Transverse colon (tissue), 4 donors: ENCODE data around the gene SLC25A13. TPM values are rescaled to one million over a fixed set of nuclear protein-coding genes. Genes with fewer than 3 reads are reported as not detected.

Experiments used
- DNase-seq: peaks from one replicate; pipeline ENCODE4 v3.0.0-alpha.2; 2019
- H3K27ac ChIP-seq, 4 donors: fragments of 200-600 bp; sonication (generic); 2 replicates each; pipeline ENCODE4 v1.5.1; 2016 to 2018; ENCODE audit warnings: inconsistent platforms in 4 of 4
- H3K27me3 ChIP-seq: fragments of 200-600 bp; sonication (generic); 2 replicates; pipeline ENCODE4 v1.5.1; 2017; ENCODE audit warnings: inconsistent platforms
- H3K36me3 ChIP-seq, 4 donors: fragments of 200-600 bp; sonication (generic); 2 replicates each; pipeline ENCODE4 v1.5.1; 2017 to 2019; ENCODE audit warnings: inconsistent platforms in 4 of 4
- H3K4me1 ChIP-seq, 4 donors: fragments of 200-600 bp; sonication (generic); 2 replicates each; pipeline ENCODE4 v1.5.1; 2017 to 2020; ENCODE audit warnings: inconsistent platforms in 4 of 4
- H3K4me3 ChIP-seq, 4 donors: fragments of 200-600 bp; sonication (generic); 1 replicate in 1 of 4; 2 replicates in 3 of 4; pipeline versions ENCODE4 v1.5.1 to v1.6.1; 2017 to 2019; ENCODE audit warnings: inconsistent platforms in 4 of 4
- H3K9me3 ChIP-seq, 2 donors: fragments of 200-600 bp; sonication (generic); 2 replicates each; pipeline ENCODE4 v1.5.1; 2017 to 2019; ENCODE audit warnings: inconsistent platforms in 2 of 2
- EP300 ChIP-seq: sonication (generic); formaldehyde crosslinking; IDR thresholded peaks from one replicate; pipeline ENCODE4 v1.6.1; 2017; ENCODE audit warnings: antibody characterized with exemption, low read depth
- POLR2A ChIP-seq: fragments of 450-650 bp; IDR thresholded peaks from one replicate; pipeline ENCODE4 v1.6.1; 2016; ENCODE audit warnings: antibody characterized with exemption, mild to moderate bottlenecking, moderate library complexity
- POLR2AphosphoS5 ChIP-seq, 3 donors: sonication (generic); formaldehyde crosslinking; IDR thresholded peaks; one replicate each; pipeline ENCODE4 v1.6.1; 2016; ENCODE audit warnings: antibody characterized with exemption in 3 of 3
- WGBS, 2 donors: methylation state at CpG; one replicate each; pipeline ENCODE4 v1.1.5; 2018; ENCODE audit warnings: low coverage in 1 of 2; 5-methylcytosine and 5-hydroxymethylcytosine counted together
- in situ Hi-C, 4 donors: fragments of 200-750 bp; cut with MboI; loops; one replicate each; pipeline versions ENCODE4 v1.15.0 to v1.15.1; 2017; ENCODE audit warnings: low sequenced_read_pairs in 3 of 4, low pct_ligation_motif_present in 1 of 4, low pct_unique_long_range_greater_than_20kb in 1 of 4
- intact Hi-C: fragments of 100-400 bp; cut with DNase I; formaldehyde crosslinking; loops from one replicate; pipeline ENCODE4 v1.15.1; 2023; ENCODE audit warnings: low total_unique reads
- total RNA-seq, 4 donors: library from RNA; depleted of rRNA; stranded (reverse); fragments of >200 nt; gene quantifications; one replicate each; pipeline ENCODE4 v1.1.0, GENCODE V29; 2016
- TF ChIP-seq, protein P1 (sequence below), 5 experiments: fragments of 200-600 bp in 3 of 5; fragments of 450-650 bp in 2 of 5; sonication (generic) in 3 of 5; IDR thresholded peaks; 1 replicate in 2 of 5; 2 replicates in 3 of 5; pipeline ENCODE4 v1.5.1; 2016 to 2017; ENCODE audit warnings: antibody characterized with exemption in 5 of 5, inconsistent platforms in 3 of 5, mild to moderate bottlenecking in 2 of 5, moderate library complexity in 1 of 5

The SLC25A13 gene
- total RNA-seq, 4 donors from 2014 or later: 7.8 to 68.9 (median 59.6) TPM

DNA sequence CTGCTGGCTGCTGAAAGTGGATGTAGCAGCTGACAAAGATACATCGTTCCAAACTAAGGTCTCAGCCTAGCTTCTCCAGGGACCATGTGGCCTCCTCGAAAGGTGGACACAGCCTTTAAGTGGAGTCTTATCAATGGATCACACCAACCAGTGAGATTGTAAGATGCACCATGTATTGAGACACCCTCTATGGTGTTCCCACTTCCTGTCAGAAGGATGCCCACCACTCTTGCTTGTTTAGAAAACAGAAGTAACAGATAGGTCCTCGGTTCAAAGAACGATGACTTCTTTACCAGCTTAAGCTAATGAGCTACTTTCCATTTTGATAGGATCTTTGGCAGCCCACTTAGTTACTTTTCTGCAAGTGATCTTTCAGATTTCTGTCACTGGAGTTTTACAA is 34.3 kb downstream of the SLC25A13 start:
- Histone ChIP-seq H3K27me3 (no peaks in the 10 kb centered on the region), H3K9me3 (no peaks in the 10 kb centered on the region), H3K4me1 (peaks cover 0 to 21% (median 2%) of the 10 kb centered on the region in 4 donors), H3K4me3 (no peak overlapping the region), H3K27ac (no peak overlapping the region), H3K36me3 (no peaks in the 10 kb centered on the region)
- intact Hi-C loops (no loop called here), in situ Hi-C loops (no loop called here)
- DNase-seq: no peak
- WGBS, 2 donors: 83 to 89% methylated on average over 3 to 4 of the region's 4 CpGs
- TF ChIP-seq POLR2A (no peak), POLR2AphosphoS5 (IDR thresholded peaks at IDR 0.05) (no peak), EP300 (no peak)
- TF ChIP-seq, protein P1, sequence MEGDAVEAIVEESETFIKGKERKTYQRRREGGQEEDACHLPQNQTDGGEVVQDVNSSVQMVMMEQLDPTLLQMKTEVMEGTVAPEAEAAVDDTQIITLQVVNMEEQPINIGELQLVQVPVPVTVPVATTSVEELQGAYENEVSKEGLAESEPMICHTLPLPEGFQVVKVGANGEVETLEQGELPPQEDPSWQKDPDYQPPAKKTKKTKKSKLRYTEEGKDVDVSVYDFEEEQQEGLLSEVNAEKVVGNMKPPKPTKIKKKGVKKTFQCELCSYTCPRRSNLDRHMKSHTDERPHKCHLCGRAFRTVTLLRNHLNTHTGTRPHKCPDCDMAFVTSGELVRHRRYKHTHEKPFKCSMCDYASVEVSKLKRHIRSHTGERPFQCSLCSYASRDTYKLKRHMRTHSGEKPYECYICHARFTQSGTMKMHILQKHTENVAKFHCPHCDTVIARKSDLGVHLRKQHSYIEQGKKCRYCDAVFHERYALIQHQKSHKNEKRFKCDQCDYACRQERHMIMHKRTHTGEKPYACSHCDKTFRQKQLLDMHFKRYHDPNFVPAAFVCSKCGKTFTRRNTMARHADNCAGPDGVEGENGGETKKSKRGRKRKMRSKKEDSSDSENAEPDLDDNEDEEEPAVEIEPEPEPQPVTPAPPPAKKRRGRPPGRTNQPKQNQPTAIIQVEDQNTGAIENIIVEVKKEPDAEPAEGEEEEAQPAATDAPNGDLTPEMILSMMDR (IDR thresholded peaks at IDR 0.05): no peak

DNA sequence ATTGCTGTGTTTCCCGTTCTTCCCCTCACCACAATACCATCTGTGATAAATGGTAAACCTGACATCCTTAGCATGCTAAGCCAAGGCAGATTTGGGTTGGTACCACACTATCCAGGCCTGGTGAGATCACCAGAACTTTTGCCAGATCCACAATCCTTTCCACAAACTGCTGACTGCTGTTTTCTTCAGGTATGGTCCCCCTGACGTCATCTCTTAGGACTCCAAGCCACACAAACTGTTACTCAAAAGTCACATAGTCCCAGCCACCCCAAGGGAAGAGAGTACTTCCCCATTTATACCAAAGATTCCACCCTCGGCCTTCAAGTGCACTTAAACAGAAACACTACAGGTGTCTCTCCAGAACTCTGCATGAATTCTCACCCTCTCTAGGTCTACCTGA is 34.8 kb downstream of the SLC25A13 start:
- in situ Hi-C loops (no loop called here), intact Hi-C loops (no loop called here)
- Histone ChIP-seq H3K36me3 (no peaks in the 10 kb centered on the region), H3K4me1 (peaks cover 0 to 24% (median 2%) of the 10 kb centered on the region in 4 donors), H3K4me3 (no peak overlapping the region), H3K27me3 (no peaks in the 10 kb centered on the region), H3K9me3 (no peaks in the 10 kb centered on the region), H3K27ac (no peak overlapping the region)
- 84 to 86% methylated on average over 1 to 3 of the region's 3 CpGs for WGBS, 2 donors
- no peak for TF ChIP-seq EP300
- TF ChIP-seq POLR2A: no peak
- TF ChIP-seq POLR2AphosphoS5 (IDR thresholded peaks at IDR 0.05): no peak
- TF ChIP-seq, protein P1 (IDR thresholded peaks at IDR 0.05): no peak
- DNase-seq: no peak

DNA sequence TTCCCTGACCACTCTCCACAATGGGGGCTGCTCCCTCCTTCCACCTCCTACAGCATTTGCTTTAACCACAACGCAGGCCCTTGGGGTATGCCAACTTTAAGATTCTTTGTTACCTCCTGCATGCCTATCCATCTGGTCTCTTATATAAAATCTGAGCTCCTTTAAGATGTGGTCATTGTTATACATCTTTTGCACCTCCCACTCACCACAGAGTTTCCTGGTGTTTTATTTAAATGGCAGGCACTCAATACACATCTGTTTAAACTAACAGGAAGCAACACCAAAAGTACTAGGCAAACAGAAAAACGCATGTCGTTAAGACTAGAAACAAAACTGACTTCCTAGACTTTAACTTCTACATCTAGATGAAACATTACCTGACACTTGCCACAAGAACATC is 36.3 kb downstream of the SLC25A13 start:
- intact Hi-C loops (no loop called here), in situ Hi-C loops (no loop called here)
- Histone ChIP-seq H3K4me1 (peaks cover 0 to 26% (median 2%) of the 10 kb centered on the region in 4 donors), H3K27ac (no peak overlapping the region), H3K9me3 (no peaks in the 10 kb centered on the region), H3K36me3 (no peaks in the 10 kb centered on the region), H3K27me3 (no peaks in the 10 kb centered on the region), H3K4me3 (no peak overlapping the region)
- TF ChIP-seq POLR2A: no peak
- TF ChIP-seq POLR2AphosphoS5 (IDR thresholded peaks at IDR 0.05): no peak
- TF ChIP-seq EP300: no peak
- TF ChIP-seq, protein P1 (IDR thresholded peaks at IDR 0.05): no peak
- no peak for DNase-seq
- 45 to 56% methylated on average over 3 of the region's 3 CpGs for WGBS, 2 donors

DNA sequence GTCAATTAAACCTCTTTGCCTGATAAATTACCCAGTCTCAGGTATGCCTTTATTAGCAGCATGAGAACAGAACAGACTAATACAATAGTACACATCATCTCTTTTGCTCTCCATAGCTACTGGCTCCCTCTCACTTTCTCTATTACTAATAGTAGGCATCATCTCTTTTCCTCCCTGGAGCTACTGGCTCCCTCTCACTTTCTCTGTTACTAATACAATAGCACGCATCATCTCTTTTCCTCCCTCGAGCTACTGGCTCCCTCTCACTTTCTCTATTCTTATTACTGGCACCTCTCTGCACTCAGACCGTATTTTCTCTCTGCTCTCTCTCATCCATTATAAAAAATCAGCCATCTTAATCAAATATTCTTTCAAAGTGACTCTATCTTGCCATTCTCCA is 37.1 kb downstream of the SLC25A13 start:
- in situ Hi-C loops (no loop called here), intact Hi-C loops (no loop called here)
- Histone ChIP-seq H3K36me3 (no peaks in the 10 kb centered on the region), H3K9me3 (no peaks in the 10 kb centered on the region), H3K27me3 (no peaks in the 10 kb centered on the region), H3K4me3 (no peak overlapping the region), H3K4me1 (peaks cover 0 to 26% (median 2%) of the 10 kb centered on the region in 4 donors), H3K27ac (no peak overlapping the region)
- DNase-seq: no peak
- 76 to 87% methylated on average over 3 of the region's 3 CpGs for WGBS, 2 donors
- TF ChIP-seq POLR2AphosphoS5 (IDR thresholded peaks at IDR 0.05): no peak
- TF ChIP-seq EP300: no peak
- TF ChIP-seq, protein P1 (IDR thresholded peaks at IDR 0.05): no peak
- TF ChIP-seq POLR2A: no peak
